Ishikawa (cell line): ENCODE data around the gene SMAP1.

Source experiments
- CEBPB ChIP-seq: IDR thresholded peaks from 2 replicates; pipeline ENCODE4 v1.6.1; 2012
- EP300 ChIP-seq: IDR thresholded peaks from 2 replicates; pipeline ENCODE4 v1.6.1; 2012; ENCODE audit warnings: borderline replicate concordance
- NFIC ChIP-seq: IDR thresholded peaks from 2 replicates; pipeline ENCODE4 v1.6.1; 2012
- TAF1 ChIP-seq: IDR thresholded peaks from 2 replicates; pipeline ENCODE4 v1.6.1; 2012; ENCODE audit warnings: low read depth, mild to moderate bottlenecking
- TF ChIP-seq, protein P1 (sequence below): IDR thresholded peaks from 2 replicates; pipeline ENCODE4 v1.6.1; 2012
- TF ChIP-seq, protein P2 (sequence below): IDR thresholded peaks from 2 replicates; pipeline ENCODE4 v1.6.1; 2012; ENCODE audit warnings: low read depth, mild to moderate bottlenecking
- TF ChIP-seq, protein P3 (sequence below): IDR thresholded peaks from 2 replicates; pipeline ENCODE4 v1.6.1; 2012

DNA sequence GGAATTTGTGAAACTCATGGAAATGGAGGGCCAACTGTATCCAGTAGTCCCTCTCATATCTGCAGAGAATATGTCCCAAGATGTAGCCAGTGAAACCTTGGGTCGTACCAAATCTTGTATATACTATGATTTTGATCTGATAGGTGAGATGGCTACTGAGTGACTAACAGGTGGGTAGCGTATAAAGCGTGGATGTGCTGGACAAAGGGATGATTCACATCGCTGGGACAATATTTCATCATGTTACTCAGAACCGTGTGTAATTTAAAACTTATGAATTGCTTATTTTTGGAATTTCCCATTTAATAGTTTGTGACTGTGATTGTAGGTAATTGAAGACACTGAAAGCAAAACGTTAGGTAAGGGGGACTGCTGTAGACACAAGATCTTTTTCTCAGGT is 144.1 kb downstream of the SMAP1 start:
- TF ChIP-seq TAF1 (no peak), CEBPB (no peak), NFIC (no peak), EP300 (no peak)
- TF ChIP-seq, protein P1, sequence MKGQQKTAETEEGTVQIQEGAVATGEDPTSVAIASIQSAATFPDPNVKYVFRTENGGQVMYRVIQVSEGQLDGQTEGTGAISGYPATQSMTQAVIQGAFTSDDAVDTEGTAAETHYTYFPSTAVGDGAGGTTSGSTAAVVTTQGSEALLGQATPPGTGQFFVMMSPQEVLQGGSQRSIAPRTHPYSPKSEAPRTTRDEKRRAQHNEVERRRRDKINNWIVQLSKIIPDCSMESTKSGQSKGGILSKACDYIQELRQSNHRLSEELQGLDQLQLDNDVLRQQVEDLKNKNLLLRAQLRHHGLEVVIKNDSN = no peak
- TF ChIP-seq, protein P2, sequence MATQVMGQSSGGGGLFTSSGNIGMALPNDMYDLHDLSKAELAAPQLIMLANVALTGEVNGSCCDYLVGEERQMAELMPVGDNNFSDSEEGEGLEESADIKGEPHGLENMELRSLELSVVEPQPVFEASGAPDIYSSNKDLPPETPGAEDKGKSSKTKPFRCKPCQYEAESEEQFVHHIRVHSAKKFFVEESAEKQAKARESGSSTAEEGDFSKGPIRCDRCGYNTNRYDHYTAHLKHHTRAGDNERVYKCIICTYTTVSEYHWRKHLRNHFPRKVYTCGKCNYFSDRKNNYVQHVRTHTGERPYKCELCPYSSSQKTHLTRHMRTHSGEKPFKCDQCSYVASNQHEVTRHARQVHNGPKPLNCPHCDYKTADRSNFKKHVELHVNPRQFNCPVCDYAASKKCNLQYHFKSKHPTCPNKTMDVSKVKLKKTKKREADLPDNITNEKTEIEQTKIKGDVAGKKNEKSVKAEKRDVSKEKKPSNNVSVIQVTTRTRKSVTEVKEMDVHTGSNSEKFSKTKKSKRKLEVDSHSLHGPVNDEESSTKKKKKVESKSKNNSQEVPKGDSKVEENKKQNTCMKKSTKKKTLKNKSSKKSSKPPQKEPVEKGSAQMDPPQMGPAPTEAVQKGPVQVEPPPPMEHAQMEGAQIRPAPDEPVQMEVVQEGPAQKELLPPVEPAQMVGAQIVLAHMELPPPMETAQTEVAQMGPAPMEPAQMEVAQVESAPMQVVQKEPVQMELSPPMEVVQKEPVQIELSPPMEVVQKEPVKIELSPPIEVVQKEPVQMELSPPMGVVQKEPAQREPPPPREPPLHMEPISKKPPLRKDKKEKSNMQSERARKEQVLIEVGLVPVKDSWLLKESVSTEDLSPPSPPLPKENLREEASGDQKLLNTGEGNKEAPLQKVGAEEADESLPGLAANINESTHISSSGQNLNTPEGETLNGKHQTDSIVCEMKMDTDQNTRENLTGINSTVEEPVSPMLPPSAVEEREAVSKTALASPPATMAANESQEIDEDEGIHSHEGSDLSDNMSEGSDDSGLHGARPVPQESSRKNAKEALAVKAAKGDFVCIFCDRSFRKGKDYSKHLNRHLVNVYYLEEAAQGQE = no peak
- TF ChIP-seq, protein P3, sequence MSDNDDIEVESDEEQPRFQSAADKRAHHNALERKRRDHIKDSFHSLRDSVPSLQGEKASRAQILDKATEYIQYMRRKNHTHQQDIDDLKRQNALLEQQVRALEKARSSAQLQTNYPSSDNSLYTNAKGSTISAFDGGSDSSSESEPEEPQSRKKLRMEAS = no peak
